Endothelial cell of umbilical vein (primary cell): ENCODE results near the gene BPI. TPM values are rescaled to one million over a fixed set of nuclear protein-coding genes. Genes with fewer than 3 reads are reported as not detected.

Source experiments
- BruUV-seq: library from RNA; stranded (reverse); fragments of 400-500 nt; replicated peaks from 2 replicates; lab custom pipeline; 2021; lab: Mats Ljungman, UMichigan
- CTCF ChIA-PET: fragments of 300-600, 350-600 bp; sonication (Branson Sonifier 250); formaldehyde crosslinking; loops from one replicate; lab custom pipeline; 2021; ENCODE audit warnings: antibody characterized with exemption, inconsistent platforms; lab: Charles Lee
- POLR2A ChIA-PET: fragments of 300-600, 350-600 bp; sonication (Branson Sonifier 250); formaldehyde crosslinking; loops from one replicate; lab custom pipeline; 2021; ENCODE audit warnings: antibody characterized with exemption, inconsistent platforms; lab: Charles Lee
- DNase-seq: peaks from one replicate; pipeline ENCODE4 v3.0.0-alpha.2; 2011; ENCODE audit warnings: low read depth, low spot score
- FAIRE-seq: peaks from 2 replicates; lab custom pipeline; 2011; peaks lifted over from hg19 to GRCh38; lab: Jason Lieb, UNC
- H2AFZ ChIP-seq: 2 replicates; pipeline ENCODE4 v1.6.0; 2012; ENCODE audit warnings: low read depth, low read length, control low read depth, inconsistent platforms
- H3K27ac ChIP-seq: 2 replicates; pipeline ENCODE4 v1.5.1; 2011; ENCODE audit warnings: low read depth, mild to moderate bottlenecking, control low read depth, low read length, moderate library complexity; ENCODE audit not compliant: insufficient read depth
- H3K27me3 ChIP-seq, 2 experiments: 2 replicates each; pipeline versions ENCODE4 v1.6.0 to v1.6.1; 2011; ENCODE audit warnings: low read length in 2 of 2, mixed read lengths in 1 of 2; ENCODE audit not compliant: control insufficient read depth in 2 of 2, insufficient read depth in 2 of 2
- H3K36me3 ChIP-seq, 2 experiments: 2 replicates in 1 of 2; 3 replicates in 1 of 2; pipeline ENCODE4 v1.5.1; 2011; ENCODE audit warnings: low read length in 2 of 2, mild to moderate bottlenecking in 1 of 2, moderate library complexity in 1 of 2; ENCODE audit not compliant: control insufficient read depth in 2 of 2, insufficient read depth in 2 of 2; ENCODE audit errors: extremely low read depth in 1 of 2
- H3K4me1 ChIP-seq: 3 replicates; pipeline ENCODE4 v1.5.1; 2011; ENCODE audit warnings: mild to moderate bottlenecking, low read length; ENCODE audit not compliant: control insufficient read depth, insufficient read depth; ENCODE audit errors: extremely low read depth
- H3K4me2 ChIP-seq: 2 replicates; pipeline ENCODE4 v1.6.1; 2011; ENCODE audit warnings: low read length, control low read depth, mixed read lengths; ENCODE audit not compliant: insufficient read depth
- H3K4me3 ChIP-seq, 3 experiments: fragments of 200-600 bp in 1 of 3; sonication (generic), shearing (Covaris generic) in 1 of 3; replicated peaks in 1 of 3; 2 replicates each; pipeline ENCODE4 v1.5.1; 2011 to 2016; ENCODE audit warnings: control low read depth in 3 of 3, low read length in 3 of 3, mild to moderate bottlenecking in 2 of 3, inconsistent platforms in 1 of 3, low read depth in 1 of 3, moderate library complexity in 1 of 3; ENCODE audit not compliant: insufficient read depth in 1 of 3
- H3K79me2 ChIP-seq: 2 replicates; pipeline ENCODE4 v1.6.0; 2012; ENCODE audit warnings: low read length, inconsistent platforms; ENCODE audit not compliant: control insufficient read depth, insufficient read depth
- H3K9ac ChIP-seq: replicated peaks from 2 replicates; pipeline ENCODE3; 2011; ENCODE audit warnings: low read length, control low read depth; ENCODE audit not compliant: insufficient read depth; ENCODE audit errors: extremely low read depth
- H3K9me1 ChIP-seq: replicated peaks from 3 replicates; pipeline ENCODE4 v1.6.0; 2011; ENCODE audit warnings: mild to moderate bottlenecking, low read length; ENCODE audit not compliant: control insufficient read depth, insufficient read depth; ENCODE audit errors: extremely low read depth
- H3K9me3 ChIP-seq: replicated peaks from 2 replicates; pipeline ENCODE4 v1.5.1; 2012; ENCODE audit warnings: low read length, inconsistent platforms; ENCODE audit not compliant: control insufficient read depth, insufficient read depth
- H4K20me1 ChIP-seq: replicated peaks from 2 replicates; pipeline ENCODE3; 2011; ENCODE audit warnings: mild to moderate bottlenecking, low read length; ENCODE audit not compliant: control insufficient read depth, insufficient read depth; ENCODE audit errors: extremely low read depth
- EZH2 ChIP-seq: IDR thresholded peaks from 2 replicates; pipeline ENCODE4 v1.6.1; 2012; ENCODE audit warnings: borderline replicate concordance, low read depth, mild to moderate bottlenecking, moderate library complexity, low read length, inconsistent platforms; ENCODE audit not compliant: severe bottlenecking
- FOS ChIP-seq: IDR thresholded peaks from 2 replicates; pipeline ENCODE4 v1.6.1; 2011; ENCODE audit warnings: mild to moderate bottlenecking, low read length, moderate library complexity, borderline replicate concordance; ENCODE audit not compliant: insufficient read depth
- MYC ChIP-seq: IDR thresholded peaks from one replicate; pipeline ENCODE4 v1.6.1; 2011; ENCODE audit warnings: mild to moderate bottlenecking, low read depth, low read length
- POLR2AphosphoS5 ChIP-seq: IDR thresholded peaks from 2 replicates; pipeline ENCODE4 v1.6.1; 2012; ENCODE audit warnings: low read depth, mild to moderate bottlenecking, control low read depth, low read length, moderate library complexity; ENCODE audit not compliant: insufficient read depth
- dilution Hi-C: fragments of 300-500 bp; cut with MboI; formaldehyde crosslinking; loops from one replicate; pipeline ENCODE4 v1.15.0; 2019; ENCODE audit warnings: low sequenced_read_pairs; ENCODE audit not compliant: extremely low pct_ligation_motif_present
- intact Hi-C: fragments of 100-400 bp; cut with micrococcal nuclease; formaldehyde crosslinking; loops from one replicate; pipeline ENCODE4 v1.10.0; 2022
- polyA plus RNA-seq, 4 experiments: library from polyadenylated mRNA; depleted of rRNA in 3 of 4; stranded (reverse) in 3 of 4; unstranded in 1 of 4; fragments of >200 nt; gene quantifications; 2 replicates each; pipeline versions ENCODE4 v1.2.1 to v1.2.3, GENCODE V29; 2011 to 2012; ENCODE audit warnings: missing spikeins in 1 of 4
- total RNA-seq: library from RNA; stranded (reverse); gene quantifications from 2 replicates; pipeline ENCODE4 v1.2.3, GENCODE V29; 2021
- TF ChIP-seq, protein P1 (sequence below): IDR thresholded peaks from 2 replicates; pipeline ENCODE4 v1.6.1; 2011; ENCODE audit not compliant: insufficient read depth, insufficient read length
- TF ChIP-seq, protein P2 (sequence below), 2 donors: IDR thresholded peaks; 1 replicate in 1 of 2; 2 replicates in 1 of 2; pipeline ENCODE4 v1.5.1; 2011; ENCODE audit warnings: low read length in 2 of 2, mild to moderate bottlenecking in 2 of 2, moderate library complexity in 2 of 2, control low read depth in 1 of 2, inconsistent platforms in 1 of 2, low read depth in 1 of 2; ENCODE audit not compliant: insufficient read depth in 1 of 2; ENCODE audit errors: extremely low read depth in 1 of 2

The BPI gene
- total and polyA plus RNA-seq, 2 donors (not counting 3 experiments of a cell fraction or from before 2014, with no cell fraction given), result not detected

DNA sequence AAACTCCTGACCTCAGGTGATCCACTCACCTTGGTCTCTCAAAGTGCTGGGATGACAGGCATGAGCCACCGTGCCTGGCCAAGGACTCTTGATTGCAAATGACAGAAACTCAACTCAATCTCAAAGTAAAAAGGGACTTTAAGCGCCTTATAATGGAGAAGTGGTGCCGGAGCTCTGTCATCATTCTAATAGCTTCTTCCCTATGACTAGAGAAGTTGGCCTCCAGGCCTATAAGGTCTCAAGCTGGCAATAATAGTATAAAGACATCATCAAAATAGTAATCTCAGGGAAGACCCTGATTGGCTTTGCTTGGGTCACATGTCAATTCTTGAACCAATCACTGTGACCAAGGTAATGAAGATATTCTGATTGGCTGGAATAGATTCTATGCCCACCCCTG lies 34.9 kb upstream of the BPI start:
- no TSS peak for BruUV-seq
- FAIRE-seq, result no peak
- Histone ChIP-seq H3K79me2 (no peaks in the 10 kb centered on the region), H3K9me3 (no peaks in the 10 kb centered on the region), H4K20me1 (no peaks in the 10 kb centered on the region), H3K9ac (no peak overlapping the region), H3K4me1 (peaks cover 31% of the 10 kb centered on the region), H3K4me2 (no peak overlapping the region), H3K27me3 (no peaks in the 10 kb centered on the region), H3K9me1 (no peaks in the 10 kb centered on the region), H2AFZ (no peak overlapping the region), H3K4me3 (no peak overlapping the region), H3K36me3 (no peaks in the 10 kb centered on the region), H3K27ac (no peak overlapping the region)
- TF ChIP-seq MYC (no peak), FOS (no peak), POLR2AphosphoS5 (no peak), EZH2 (no peak)
- TF ChIP-seq, protein P1, sequence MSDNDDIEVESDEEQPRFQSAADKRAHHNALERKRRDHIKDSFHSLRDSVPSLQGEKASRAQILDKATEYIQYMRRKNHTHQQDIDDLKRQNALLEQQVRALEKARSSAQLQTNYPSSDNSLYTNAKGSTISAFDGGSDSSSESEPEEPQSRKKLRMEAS, result no peak
- TF ChIP-seq, protein P2, sequence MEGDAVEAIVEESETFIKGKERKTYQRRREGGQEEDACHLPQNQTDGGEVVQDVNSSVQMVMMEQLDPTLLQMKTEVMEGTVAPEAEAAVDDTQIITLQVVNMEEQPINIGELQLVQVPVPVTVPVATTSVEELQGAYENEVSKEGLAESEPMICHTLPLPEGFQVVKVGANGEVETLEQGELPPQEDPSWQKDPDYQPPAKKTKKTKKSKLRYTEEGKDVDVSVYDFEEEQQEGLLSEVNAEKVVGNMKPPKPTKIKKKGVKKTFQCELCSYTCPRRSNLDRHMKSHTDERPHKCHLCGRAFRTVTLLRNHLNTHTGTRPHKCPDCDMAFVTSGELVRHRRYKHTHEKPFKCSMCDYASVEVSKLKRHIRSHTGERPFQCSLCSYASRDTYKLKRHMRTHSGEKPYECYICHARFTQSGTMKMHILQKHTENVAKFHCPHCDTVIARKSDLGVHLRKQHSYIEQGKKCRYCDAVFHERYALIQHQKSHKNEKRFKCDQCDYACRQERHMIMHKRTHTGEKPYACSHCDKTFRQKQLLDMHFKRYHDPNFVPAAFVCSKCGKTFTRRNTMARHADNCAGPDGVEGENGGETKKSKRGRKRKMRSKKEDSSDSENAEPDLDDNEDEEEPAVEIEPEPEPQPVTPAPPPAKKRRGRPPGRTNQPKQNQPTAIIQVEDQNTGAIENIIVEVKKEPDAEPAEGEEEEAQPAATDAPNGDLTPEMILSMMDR (IDR thresholded peaks at IDR 0.05; ENCODE audit: extremely low read depth in 1 of 2, insufficient read depth in 1 of 2, low read depth in 1 of 2, low read length in 2 of 2), result no peak
- intact Hi-C loops (no loop called here), dilution Hi-C loops (no loop called here)
- DNase-seq, result no peak
- ChIA-PET POLR2A (no interaction called here), CTCF (interaction anchor here (1.4 kb wide), 1 partner anchor 53 kb away, joined by 4 read pairs; no protein-coding TSS in a partner anchor)
